Hepatocyte (in vitro differentiated cells): ENCODE measurements around the gene JAG2. TPM values are rescaled to one million over a fixed set of nuclear protein-coding genes. Genes with fewer than 3 reads are reported as not detected.

Experiments used
- DNase-seq: peaks from one replicate; pipeline ENCODE4 v3.0.0-alpha.2; 2016; ENCODE audit warnings: low spot score
- H2AFZ ChIP-seq: fragments of 200-600 bp; sonication (generic); 2 replicates; pipeline ENCODE4 v1.6.0; 2016; ENCODE audit warnings: antibody characterized with exemption, mild to moderate bottlenecking
- H3K27ac ChIP-seq: fragments of 200-600 bp; sonication (generic); 2 replicates; pipeline ENCODE4 v1.5.1; 2016; ENCODE audit warnings: mild to moderate bottlenecking
- H3K27me3 ChIP-seq: fragments of 200-600 bp; sonication (generic); 2 replicates; pipeline ENCODE4 v1.6.1; 2016
- H3K36me3 ChIP-seq: fragments of 200-600 bp; sonication (generic); replicated peaks from 2 replicates; pipeline ENCODE4 v1.5.1; 2016; ENCODE audit warnings: low read depth; ENCODE audit not compliant: insufficient read depth
- H3K4me1 ChIP-seq: fragments of 200-600 bp; sonication (generic); 2 replicates; pipeline ENCODE4 v1.5.1; 2016; ENCODE audit warnings: mild to moderate bottlenecking, moderate library complexity; ENCODE audit not compliant: insufficient read depth
- H3K4me2 ChIP-seq: fragments of 200-600 bp; sonication (generic); 2 replicates; pipeline ENCODE4 v1.6.0; 2016
- H3K4me3 ChIP-seq: fragments of 200-600 bp; sonication (generic); 2 replicates; pipeline ENCODE4 v1.5.1; 2016; ENCODE audit warnings: mild to moderate bottlenecking
- H3K79me2 ChIP-seq: fragments of 200-600 bp; sonication (generic); 2 replicates; pipeline ENCODE4 v1.6.0; 2017; ENCODE audit warnings: mild to moderate bottlenecking
- H3K9me2 ChIP-seq: fragments of 200-600 bp; sonication (generic); replicated peaks from 2 replicates; pipeline ENCODE4 v1.6.0; 2017; ENCODE audit warnings: mild to moderate bottlenecking; ENCODE audit not compliant: insufficient read depth
- H3K9me3 ChIP-seq: fragments of 200-600 bp; sonication (generic); 2 replicates; pipeline ENCODE4 v1.5.1; 2016; ENCODE audit warnings: low read depth, mild to moderate bottlenecking
- H4K20me1 ChIP-seq: fragments of 200-600 bp; sonication (generic); 2 replicates; pipeline ENCODE4 v1.6.0; 2016; ENCODE audit warnings: mild to moderate bottlenecking; ENCODE audit not compliant: insufficient read depth, poor library complexity, severe bottlenecking
- CTCF ChIP-seq: fragments of 200-600 bp; sonication (generic); IDR thresholded peaks from 2 replicates; pipeline ENCODE4 v1.5.1; 2016; ENCODE audit warnings: antibody characterized with exemption, mild to moderate bottlenecking; ENCODE audit not compliant: poor library complexity
- EZH2 ChIP-seq: fragments of 200-600 bp; sonication (generic); IDR thresholded peaks from 2 replicates; pipeline ENCODE4 v1.6.1; 2016; ENCODE audit warnings: antibody characterized with exemption, mild to moderate bottlenecking, borderline replicate concordance
- EZH2phosphoT487 ChIP-seq: fragments of 200-600 bp; sonication (generic); IDR thresholded peaks from one replicate; pipeline ENCODE4 v1.6.1; 2018; ENCODE audit warnings: antibody characterized with exemption, mild to moderate bottlenecking, low read depth, moderate library complexity; ENCODE audit not compliant: unreplicated experiment, severe bottlenecking
- WGBS: methylation state at CpG from one replicate; pipeline ENCODE4 v1.1.6; 2016; ENCODE audit warnings: low lambda C conversion rate; ENCODE audit errors: missing lambda C conversion rate; 5-methylcytosine and 5-hydroxymethylcytosine counted together
- polyA plus RNA-seq: library from polyadenylated mRNA; unstranded; fragments of >200 nt; fragmentation: Nextera tagmentation; extraction: Ambion mirVana; gene quantifications from 2 replicates; pipeline ENCODE4 v1.2.1, GENCODE V29; 2016
- total RNA-seq: library from RNA; depleted of rRNA; stranded (reverse); fragments of >200 nt; gene quantifications from 2 replicates; pipeline ENCODE4 v1.2.3, GENCODE V29; 2014

Gene JAG2
- total and polyA plus RNA-seq, 2 experiments from 2014 or later = 4.1 to 6.1 TPM

GRCh38 chr14:105173145-105173544, 4.6 kb upstream of the JAG2 start:
- H3K9me2 ChIP-seq = no peaks in the 10 kb centered on the region
- no peak overlapping the region for H2AFZ ChIP-seq
- no peak overlapping the region for H3K4me3 ChIP-seq
- H3K9me3 ChIP-seq = no peaks in the 10 kb centered on the region
- TF ChIP-seq EZH2phosphoT487 (no peak), CTCF (no peak), EZH2 (no peak)
- H3K79me2 ChIP-seq = no peaks in the 10 kb centered on the region
- H4K20me1 ChIP-seq = no peaks in the 10 kb centered on the region
- WGBS = 94% methylated on average over 9 of the region's 13 CpGs
- H3K27me3 ChIP-seq = peaks cover 14% of the 10 kb centered on the region
- no peaks in the 10 kb centered on the region for H3K36me3 ChIP-seq
- no peak for DNase-seq
- H3K4me1 ChIP-seq = peaks cover 5% of the 10 kb centered on the region
- no peak overlapping the region for H3K4me2 ChIP-seq
- no peak overlapping the region for H3K27ac ChIP-seq

GRCh38 chr14:105172476-105172875, 3.9 kb upstream of the JAG2 start:
- no peaks in the 10 kb centered on the region for H3K9me2 ChIP-seq
- WGBS = 72% methylated on average over 6 of the region's 7 CpGs
- no peak overlapping the region for H3K4me3 ChIP-seq
- TF ChIP-seq EZH2phosphoT487 (no peak), EZH2 (no peak), CTCF (no peak)
- H2AFZ ChIP-seq = no peak overlapping the region
- DNase-seq = no peak
- H3K4me2 ChIP-seq = no peak overlapping the region
- peaks cover 14% of the 10 kb centered on the region for H3K27me3 ChIP-seq
- H3K27ac ChIP-seq = no peak overlapping the region
- H3K9me3 ChIP-seq = no peaks in the 10 kb centered on the region
- no peaks in the 10 kb centered on the region for H3K36me3 ChIP-seq
- H4K20me1 ChIP-seq = no peaks in the 10 kb centered on the region
- H3K4me1 ChIP-seq = peaks cover 5% of the 10 kb centered on the region
- no peaks in the 10 kb centered on the region for H3K79me2 ChIP-seq

GRCh38 chr14:105171004-105171673, 2.6 kb upstream of the JAG2 start:
- WGBS = 55% methylated on average over 19 of the region's 19 CpGs
- Histone ChIP-seq H3K27me3 (peaks cover 21% of the 10 kb centered on the region), H2AFZ (no peak overlapping the region), H3K4me1 (peaks cover 5% of the 10 kb centered on the region), H3K4me2 (no peak overlapping the region), H4K20me1 (no peaks in the 10 kb centered on the region), H3K79me2 (no peaks in the 10 kb centered on the region), H3K9me2 (no peaks in the 10 kb centered on the region), H3K27ac (no peak overlapping the region), H3K4me3 (no peak overlapping the region), H3K9me3 (no peaks in the 10 kb centered on the region), H3K36me3 (no peaks in the 10 kb centered on the region)
- no peak for DNase-seq
- TF ChIP-seq EZH2 (no peak), EZH2phosphoT487 (no peak), CTCF (no peak)
